Panc1 (cell line): Measurements from ENCODE around the gene MED7. TPM values are rescaled to one million over a fixed set of nuclear protein-coding genes. Genes with fewer than 3 reads are reported as not detected.
A peak's percentile ranks its signal among the peaks of the same experiment; 100 is the strongest.

Experiments
- ATAC-seq: fragments of 200-7000 bp; cut with Tn5 transposase; 2 replicates; pipeline ENCODE4 v1.9.1; 2020; ENCODE audit warnings: mild to moderate bottlenecking, moderate library complexity
- BruUV-seq: library from RNA; stranded (reverse); fragments of 400-500 nt; replicated peaks from 2 replicates; lab custom pipeline; 2021; lab: Mats Ljungman, UMichigan
- CTCF ChIA-PET: fragments of 300-600 bp; sonication (Branson Sonifier 250); formaldehyde crosslinking; loops from one replicate; lab custom pipeline; 2022; ENCODE audit warnings: antibody characterized with exemption; lab: Charles Lee
- POLR2A ChIA-PET: fragments of 300-600 bp; sonication (Branson Sonifier 250); formaldehyde crosslinking; loops from one replicate; lab custom pipeline; 2022; ENCODE audit warnings: antibody characterized with exemption; lab: Charles Lee
- DNase-seq: peaks from one replicate; pipeline ENCODE4 v3.0.0-alpha.2; 2010; ENCODE audit warnings: low read depth, low spot score
- H3K27ac ChIP-seq: 2 replicates; pipeline ENCODE4 v1.5.1; 2011; ENCODE audit warnings: mild to moderate bottlenecking, low read length, inconsistent platforms
- H3K27me3 ChIP-seq: fragments of 200-500 bp; sonication (Bioruptor generic); 2 replicates; pipeline ENCODE4 v1.6.0; 2014; ENCODE audit warnings: low read length, inconsistent platforms; ENCODE audit not compliant: control insufficient read depth, insufficient read depth
- H3K36me3 ChIP-seq: fragments of 200-500 bp; sonication (Bioruptor generic); 2 replicates; pipeline ENCODE4 v1.5.1; 2014; ENCODE audit warnings: inconsistent platforms, mild to moderate bottlenecking, low read length, moderate library complexity; ENCODE audit not compliant: control insufficient read depth, insufficient read depth
- H3K4me1 ChIP-seq: 2 replicates; pipeline ENCODE4 v1.5.1; 2011; ENCODE audit warnings: inconsistent platforms, mild to moderate bottlenecking, low read length, moderate library complexity; ENCODE audit not compliant: control insufficient read depth, insufficient read depth
- H3K4me3 ChIP-seq, 2 experiments: 2 replicates each; pipeline ENCODE4 v1.5.1; 2011 to 2012; ENCODE audit warnings: low read depth in 2 of 2, low read length in 2 of 2, mild to moderate bottlenecking in 2 of 2, inconsistent platforms in 1 of 2, moderate library complexity in 1 of 2
- H3K9me3 ChIP-seq: fragments of 200-500 bp; sonication (Bioruptor generic); 2 replicates; pipeline ENCODE4 v1.5.1; 2014; ENCODE audit warnings: low read depth, mild to moderate bottlenecking, inconsistent platforms, low read length, moderate library complexity; ENCODE audit not compliant: control insufficient read depth, insufficient read depth
- CTCF ChIP-seq: fragments of 450-650 bp; IDR thresholded peaks from 2 replicates; pipeline ENCODE4 v1.5.1; 2017; ENCODE audit warnings: mild to moderate bottlenecking
- POLR2AphosphoS5 ChIP-seq: IDR thresholded peaks from 2 replicates; pipeline ENCODE4 v1.6.1; 2012; ENCODE audit warnings: mild to moderate bottlenecking, low read depth, low read length, moderate library complexity
- REST ChIP-seq, 2 experiments: IDR thresholded peaks; 2 replicates each; pipeline ENCODE4 v1.6.1; 2011 to 2012; ENCODE audit warnings: low read depth in 2 of 2, control low read depth in 1 of 2, low read length in 1 of 2, mild to moderate bottlenecking in 1 of 2, moderate library complexity in 1 of 2; ENCODE audit not compliant: insufficient read depth in 1 of 2
- SIN3A ChIP-seq: IDR thresholded peaks from 2 replicates; pipeline ENCODE4 v1.6.1; 2012; ENCODE audit warnings: low read depth, mild to moderate bottlenecking, low read length, moderate library complexity, borderline replicate concordance; ENCODE audit not compliant: insufficient read depth
- TCF7L2 ChIP-seq: IDR thresholded peaks from 2 replicates; pipeline ENCODE4 v1.6.1; 2011; ENCODE audit warnings: mild to moderate bottlenecking, low read depth, low read length, inconsistent platforms
- in situ Hi-C: cut with HindIII; loops from 2 replicates; pipeline ENCODE4 v1.10.0; 2016; ENCODE audit warnings: low sequenced_read_pairs, low pct_unique_long_range_greater_than_20kb
- intact Hi-C: fragments of 100-400 bp; cut with micrococcal nuclease; formaldehyde crosslinking; loops from one replicate; pipeline ENCODE4 v1.10.0; 2022; ENCODE audit not compliant: unreplicated experiment
- total RNA-seq: library from RNA; stranded (reverse); gene quantifications from one replicate; pipeline ENCODE4 v1.2.1, GENCODE V29; 2021; ENCODE audit not compliant: unreplicated experiment

The MED7 gene
- total RNA-seq, 1 experiment from 2014 or later: 9.9 TPM

- Histone ChIP-seq H3K36me3 (no peaks in the 10 kb centered on the region), H3K9me3 (no peaks in the 10 kb centered on the region), H3K27me3 (no peaks in the 10 kb centered on the region), H3K4me3 (no peak overlapping the region), H3K4me1 (no peaks in the 10 kb centered on the region), H3K27ac (no peak overlapping the region)
- intact Hi-C loops (no loop called here), in situ Hi-C loops (no loop called here)
- ATAC-seq: no peak
- TF ChIP-seq POLR2AphosphoS5 (no peak), REST (IDR thresholded peaks at IDR 0.05; ENCODE audit: insufficient read depth in 1 of 2, low read depth in 2 of 2, low read length in 1 of 2) (no peak), TCF7L2 (no peak), SIN3A (no peak), CTCF (no peak)
- POLR2A ChIA-PET: no interaction called here
- CTCF ChIA-PET: interaction anchor here (0.6 kb wide), 1 partner anchor 618 kb away, joined by 3 read pairs; no protein-coding TSS in a partner anchor
- DNase-seq: peak; percentile 18
- BruUV-seq: no TSS peak
Observed at GRCh38 chr5:157100140-157100679, 42.5 kb downstream of the MED7 start.

- Histone ChIP-seq H3K27me3 (no peaks in the 10 kb centered on the region), H3K4me3 (no peak overlapping the region), H3K27ac (no peak overlapping the region), H3K4me1 (no peaks in the 10 kb centered on the region), H3K36me3 (no peaks in the 10 kb centered on the region), H3K9me3 (no peaks in the 10 kb centered on the region)
- TF ChIP-seq SIN3A (no peak), REST (IDR thresholded peaks at IDR 0.05; ENCODE audit: insufficient read depth in 1 of 2, low read depth in 2 of 2, low read length in 1 of 2) (no peak), POLR2AphosphoS5 (no peak), CTCF (no peak), TCF7L2 (no peak)
- BruUV-seq: no TSS peak
- no peak for DNase-seq
- ATAC-seq: no peak
- ChIA-PET CTCF (no interaction called here), POLR2A (no interaction called here)
- intact Hi-C loops (no loop called here), in situ Hi-C loops (no loop called here)
Observed at GRCh38 chr5:157088342-157088990, 54.2 kb downstream of the MED7 start.
